Naive thymus-derived CD8-positive, alpha-beta T cell (primary cell): Measurements from ENCODE around the gene MIA2. TPM values are rescaled to one million over a fixed set of nuclear protein-coding genes. Genes with fewer than 3 reads are reported as not detected.

ENCODE experiments used
- polyA plus RNA-seq, 3 donors: library from polyadenylated mRNA; unstranded; fragments of 300-500 nt; fragmentation: Illumina TruSeq; gene quantifications; one replicate each; pipeline ENCODE4 v1.2.3, GENCODE V29; 2021
- total RNA-seq, 8 experiments: library from RNA in 2 of 8; stranded (reverse) in 2 of 8; gene quantifications; one replicate each; pipeline ENCODE4 v1.2.3 and lab custom pipeline; 2021 to 2026

MIA2 gene
- total and polyA plus RNA-seq, 5 experiments from 2014 or later: 21.5 to 26.1 (median 23.1) TPM

Other genes starting within 250 kb of the MIA2 start
- gene SEC23A, start 130.7 kb upstream of the MIA2 start, total RNA-seq: 10 to 100 TPM; 51.2 to 53.7 TPM
- gene SEC23A, start 130.7 kb upstream of the MIA2 start, polyA plus RNA-seq: 10 to 100 TPM; 21.0 to 28.5 (median 23.6) TPM
- gene GEMIN2, start 119.6 kb upstream of the MIA2 start, total RNA-seq: 10 to 100 TPM; 17.0 to 19.7 TPM
- 10 to 100 TPM; 10.5 to 17.0 (median 12.7) TPM for gene GEMIN2, start 119.6 kb upstream of the MIA2 start, polyA plus RNA-seq
- gene TRAPPC6B, start 63.6 kb upstream of the MIA2 start, total RNA-seq: 10 to 100 TPM; 30.2 to 38.7 TPM
- 10 to 100 TPM; 11.0 to 13.9 (median 12.1) TPM for gene TRAPPC6B, start 63.6 kb upstream of the MIA2 start, polyA plus RNA-seq
- 100 to 1,000 TPM; 114 to 116 TPM for gene PNN, start 58.7 kb upstream of the MIA2 start, total RNA-seq
- 10 to 100 TPM; 15.4 to 24.2 (median 18.9) TPM for gene PNN, start 58.7 kb upstream of the MIA2 start, polyA plus RNA-seq
- 10 to 100 TPM; 29.9 to 31.6 TPM for gene FBXO33, start 198.5 kb downstream of the MIA2 start, total RNA-seq
- gene FBXO33, start 198.5 kb downstream of the MIA2 start, polyA plus RNA-seq: 10 to 100 TPM; 14.7 to 24.1 (median 19.3) TPM